PC-3 (cell line): ENCODE results near the gene ARHGAP26.

ENCODE experiments used
- CTCF ChIP-seq: fragments of 300-600 bp; sonication (generic); conservative IDR thresholded peaks from 2 replicates; pipeline ENCODE4 v1.5.1; 2017; ENCODE audit warnings: antibody characterized with exemption, low read depth, mild to moderate bottlenecking, low read length
- EZH2 ChIP-seq: fragments of 300-600 bp; sonication (generic); IDR thresholded peaks from one replicate; pipeline ENCODE4 v1.6.1; 2017; ENCODE audit warnings: antibody characterized with exemption, mild to moderate bottlenecking, low read length; ENCODE audit not compliant: unreplicated experiment

DNA sequence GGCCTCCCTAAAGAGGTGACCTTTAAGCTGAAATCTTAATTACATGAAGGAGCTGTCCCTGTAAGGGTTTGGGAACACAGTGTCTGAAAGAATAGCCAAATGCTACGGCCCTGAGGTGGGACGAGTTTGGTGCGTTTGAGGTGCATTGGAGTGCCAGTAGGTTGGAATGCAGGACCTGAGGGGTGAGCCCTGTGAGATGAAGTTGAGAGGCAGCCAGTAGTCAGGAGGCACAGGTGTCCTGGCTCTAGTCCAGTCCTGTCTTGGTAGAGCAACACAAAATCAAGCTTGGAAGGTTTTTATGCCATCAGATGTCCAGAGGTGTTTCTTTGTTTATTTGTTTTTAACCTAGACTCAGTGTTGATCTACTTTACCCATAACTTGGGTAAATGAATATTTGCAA is 108.5 kb downstream of the ARHGAP26 start:
- TF ChIP-seq EZH2 (no peak), CTCF (no peak)
